ENCODE results near the gene CYP2S1.

- no peak for TF ChIP-seq POLR2AphosphoS5 (IDR thresholded peaks at IDR 0.05)
- TF ChIP-seq CTCF (IDR thresholded peaks at IDR 0.05), result no peak
- no peak for TF ChIP-seq POLR2A (IDR thresholded peaks at IDR 0.05)
Measured at GRCh38 chr19:41226874-41227390, 33.9 kb downstream of the CYP2S1 start.

All from breast epithelium (tissue), 3 donors.